ENCODE results near the gene PDZRN4.

- no peak for TF ChIP-seq CTCF (IDR thresholded peaks at IDR 0.05)
- no peak for TF ChIP-seq POLR2A (IDR thresholded peaks at IDR 0.05)
Observed at GRCh38 chr12:41433460-41433859, 245.3 kb downstream of the PDZRN4 start.

All from thyroid gland (tissue), 4 donors.